ENCODE measurements around the gene CAPN12. TPM values are rescaled to one million over a fixed set of nuclear protein-coding genes. Genes with fewer than 3 reads are reported as not detected.

CAPN12 gene
- total and polyA plus RNA-seq, 4 donors: 3.8 to 28.7 (median 8.8) TPM

- Histone ChIP-seq H3K4me3 (ENCODE audit: low read depth in 1 of 3, low read length in 3 of 3) (no peak overlapping the region), H3K27me3 (ENCODE audit: control insufficient read depth in 4 of 4, insufficient read depth in 4 of 4, low read length in 3 of 4) (no peaks in the 10 kb centered on the region), H3K27ac (ENCODE audit: low read depth in 1 of 2, low read length in 2 of 2) (peak overlapping the region; percentile 38 to 55), H3K9ac (ENCODE audit: low read depth in 1 of 2, low read length in 2 of 2) (no peak overlapping the region), H3K4me1 (ENCODE audit: control insufficient read depth in 4 of 4, insufficient read depth in 4 of 4, low read length in 3 of 4) (peaks cover 7 to 64% (median 45%) of the 10 kb centered on the region in 4 donors), H3K9me3 (ENCODE audit: control insufficient read depth in 4 of 4, low read length in 3 of 4) (no peaks in the 10 kb centered on the region), H3K36me3 (ENCODE audit: control insufficient read depth in 4 of 4, insufficient read depth in 3 of 4, low read depth in 1 of 4, low read length in 3 of 4) (peaks cover 24 to 64% (median 34%) of the 10 kb centered on the region in 4 donors)
- no peak for TF ChIP-seq EGR1 (IDR thresholded peaks at IDR 0.05; ENCODE audit: low read depth in 2 of 2)
- TF ChIP-seq RAD21 (IDR thresholded peaks at IDR 0.05): no peak
- TF ChIP-seq TAF1 (conservative IDR thresholded peaks at IDR 0.05): no peak
- TF ChIP-seq JUND (IDR thresholded peaks at IDR 0.05): no peak
- TF ChIP-seq FOXA2 (IDR thresholded peaks at IDR 0.05): no peak
- no peak for TF ChIP-seq REST (IDR thresholded peaks at IDR 0.05)
- TF ChIP-seq NR2F2 (IDR thresholded peaks at IDR 0.05): no peak
- TF ChIP-seq MAX (IDR thresholded peaks at IDR 0.05): no peak
- TF ChIP-seq, protein P1, sequence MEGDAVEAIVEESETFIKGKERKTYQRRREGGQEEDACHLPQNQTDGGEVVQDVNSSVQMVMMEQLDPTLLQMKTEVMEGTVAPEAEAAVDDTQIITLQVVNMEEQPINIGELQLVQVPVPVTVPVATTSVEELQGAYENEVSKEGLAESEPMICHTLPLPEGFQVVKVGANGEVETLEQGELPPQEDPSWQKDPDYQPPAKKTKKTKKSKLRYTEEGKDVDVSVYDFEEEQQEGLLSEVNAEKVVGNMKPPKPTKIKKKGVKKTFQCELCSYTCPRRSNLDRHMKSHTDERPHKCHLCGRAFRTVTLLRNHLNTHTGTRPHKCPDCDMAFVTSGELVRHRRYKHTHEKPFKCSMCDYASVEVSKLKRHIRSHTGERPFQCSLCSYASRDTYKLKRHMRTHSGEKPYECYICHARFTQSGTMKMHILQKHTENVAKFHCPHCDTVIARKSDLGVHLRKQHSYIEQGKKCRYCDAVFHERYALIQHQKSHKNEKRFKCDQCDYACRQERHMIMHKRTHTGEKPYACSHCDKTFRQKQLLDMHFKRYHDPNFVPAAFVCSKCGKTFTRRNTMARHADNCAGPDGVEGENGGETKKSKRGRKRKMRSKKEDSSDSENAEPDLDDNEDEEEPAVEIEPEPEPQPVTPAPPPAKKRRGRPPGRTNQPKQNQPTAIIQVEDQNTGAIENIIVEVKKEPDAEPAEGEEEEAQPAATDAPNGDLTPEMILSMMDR (IDR thresholded peaks at IDR 0.05; ENCODE audit: low read depth, low read length, missing input control): no peak
- TF ChIP-seq YY1 (IDR thresholded peaks at IDR 0.05): no peak
- no peak for TF ChIP-seq HNF4A (conservative IDR thresholded peaks at IDR 0.05)
- TF ChIP-seq, protein P2, sequence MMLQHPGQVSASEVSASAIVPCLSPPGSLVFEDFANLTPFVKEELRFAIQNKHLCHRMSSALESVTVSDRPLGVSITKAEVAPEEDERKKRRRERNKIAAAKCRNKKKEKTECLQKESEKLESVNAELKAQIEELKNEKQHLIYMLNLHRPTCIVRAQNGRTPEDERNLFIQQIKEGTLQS (IDR thresholded peaks at IDR 0.05): no peak
- TF ChIP-seq GABPA (IDR thresholded peaks at IDR 0.05 in 1 of 2, conservative IDR thresholded peaks at IDR 0.05 in 1 of 2): no peak
- no peak for TF ChIP-seq HNF4G (IDR thresholded peaks at IDR 0.05)
- WGBS: 82% methylated on average over 16 of the region's 16 CpGs
- DNase-seq (ENCODE audit: low spot score): no peak
Measured at GRCh38 chr19:38706792-38707511, 37.3 kb downstream of the CAPN12 start.

GRCh38 chr19:38705197-38706019 is 38.9 kb downstream of the CAPN12 start:
- no peak for DNase-seq (ENCODE audit: low spot score)
- WGBS: 85% methylated on average over 22 of the region's 22 CpGs
- TF ChIP-seq NR2F2 (IDR thresholded peaks at IDR 0.05): peak; percentile 52
- TF ChIP-seq RXRA (IDR thresholded peaks at IDR 0.05): no peak
- no peak overlapping the region for H3K27ac ChIP-seq (ENCODE audit: low read depth in 1 of 2, low read length in 2 of 2)
- H3K9me3 ChIP-seq (ENCODE audit: control insufficient read depth in 4 of 4, low read length in 3 of 4): no peaks in the 10 kb centered on the region
- H3K9ac ChIP-seq (ENCODE audit: low read depth in 1 of 2, low read length in 2 of 2): no peak overlapping the region
- H3K36me3 ChIP-seq (ENCODE audit: control insufficient read depth in 4 of 4, insufficient read depth in 3 of 4, low read depth in 1 of 4, low read length in 3 of 4): peaks cover 20 to 54% (median 31%) of the 10 kb centered on the region in 4 donors
- H3K27me3 ChIP-seq (ENCODE audit: control insufficient read depth in 4 of 4, insufficient read depth in 4 of 4, low read length in 3 of 4): no peaks in the 10 kb centered on the region
- peaks cover 11 to 61% (median 44%) of the 10 kb centered on the region in 4 donors for H3K4me1 ChIP-seq (ENCODE audit: control insufficient read depth in 4 of 4, insufficient read depth in 4 of 4, low read length in 3 of 4)
- H3K4me3 ChIP-seq (ENCODE audit: low read depth in 1 of 3, low read length in 3 of 3): no peak overlapping the region
